H1 (cell line): ENCODE data around the gene CRHR1.

Experiments
- ASH2L ChIP-seq: fragments of 200-600, 300-600 bp; sonication (generic); IDR thresholded peaks from one replicate; pipeline ENCODE4 v1.7.1; 2017; ENCODE audit warnings: low read length
- BRCA1 ChIP-seq: IDR thresholded peaks from 2 replicates; pipeline ENCODE4 v1.6.1; 2012; ENCODE audit warnings: low read depth, low read length, improper control_type of control experiment
- CBX8 ChIP-seq: fragments of 300-800, 300-1000 bp; sonication (generic); IDR thresholded peaks from 2 replicates; pipeline ENCODE4 v1.7.1; 2016; ENCODE audit warnings: low read depth, low read length, borderline replicate concordance
- CEBPB ChIP-seq: IDR thresholded peaks from 2 replicates; pipeline ENCODE4 v1.6.1; 2012; ENCODE audit warnings: low read depth, low read length
- CHD1 ChIP-seq: IDR thresholded peaks from 2 replicates; pipeline ENCODE4 v1.6.1; 2012; ENCODE audit warnings: low read depth, low read length, improper control_type of control experiment
- CREB1 ChIP-seq: IDR thresholded peaks from 2 replicates; pipeline ENCODE4 v1.6.1; 2012; ENCODE audit warnings: inconsistent platforms
- CTCF ChIP-seq, 3 experiments: IDR thresholded peaks; 1 replicate in 2 of 3; 2 replicates in 1 of 3; pipeline versions ENCODE4 v1.5.1 to v1.6.1; 2011; ENCODE audit warnings: low read length in 3 of 3, mild to moderate bottlenecking in 3 of 3, inconsistent platforms in 2 of 3, low read depth in 1 of 3, moderate library complexity in 1 of 3; ENCODE audit not compliant: insufficient read depth in 1 of 3; ENCODE audit errors: control extremely low read depth in 1 of 3
- EZH2 ChIP-seq: fragments of 200-600 bp; sonication (generic); IDR thresholded peaks from 2 replicates; pipeline ENCODE4 v1.7.1; 2012; ENCODE audit warnings: low read depth, mild to moderate bottlenecking, moderate library complexity, low read length, inconsistent platforms; ENCODE audit not compliant: severe bottlenecking
- JUND ChIP-seq: IDR thresholded peaks from 2 replicates; pipeline ENCODE4 v1.6.1; 2011; ENCODE audit warnings: mild to moderate bottlenecking, improper control_type of control experiment, low read length
- KDM1A ChIP-seq: fragments of 200-600, 300-600 bp; sonication (generic); IDR thresholded peaks from 2 replicates; pipeline ENCODE4 v1.7.1; 2016; ENCODE audit warnings: mild to moderate bottlenecking, low read length, borderline replicate concordance
- KDM5A ChIP-seq: fragments of 200-600 bp; IDR thresholded peaks from 2 replicates; pipeline ENCODE4 v1.7.1; 2012; ENCODE audit warnings: mild to moderate bottlenecking, low read length, inconsistent platforms, mixed read lengths
- POLR2A ChIP-seq, 2 experiments: IDR thresholded peaks; 1 replicate in 1 of 2; 2 replicates in 1 of 2; pipeline ENCODE4 v1.6.1; 2011; ENCODE audit warnings: low read depth in 2 of 2, low read length in 2 of 2, mild to moderate bottlenecking in 2 of 2; ENCODE audit errors: control extremely low read depth in 1 of 2
- SP1 ChIP-seq: IDR thresholded peaks from 2 replicates; pipeline ENCODE4 v1.6.1; 2011; ENCODE audit warnings: low read depth, low read length
- SRF ChIP-seq: IDR thresholded peaks from 2 replicates; pipeline ENCODE4 v1.6.1; 2011; ENCODE audit warnings: mild to moderate bottlenecking, low read depth, low read length, moderate library complexity

- TF ChIP-seq POLR2A (IDR thresholded peaks at IDR 0.05; ENCODE audit: control extremely low read depth in 1 of 2, low read depth in 2 of 2, low read length in 2 of 2) (no peak), SRF (no peak), BRCA1 (no peak), CHD1 (no peak), CTCF (IDR thresholded peaks at IDR 0.05; ENCODE audit: control extremely low read depth in 1 of 3, insufficient read depth in 1 of 3, low read depth in 1 of 3, low read length in 3 of 3) (peak; percentile 34 to 48 (median 47); a peak in 3 of 4 replicates), CBX8 (no peak), ASH2L (no peak), CEBPB (no peak), CREB1 (no peak), KDM1A (no peak), EZH2 (no peak), KDM5A (no peak), SP1 (no peak), JUND (no peak)
Measured at GRCh38 chr17:45812102-45812501, 28.0 kb downstream of the CRHR1 start.
